HG03060 (cell line): ENCODE data around the gene MAT1A.
"Not testable (repeated sequence)": the region's sequence is repeated elsewhere in the genome, so short reads cannot be mapped to it uniquely, and the experiment has no call there.

ENCODE experiments used
- ATAC-seq: cut with Tn5 transposase; IDR thresholded peaks from one replicate; pipeline ENCODE4 v1.9.1; 2021; ENCODE audit warnings: low read depth, moderate number of reproducible peaks; ENCODE audit not compliant: unreplicated experiment

MAT1A gene

GRCh38 chr10:80289451-80290287 lies at the start of gene MAT1A:
Gene MAT1A (minus strand): TSS chr10:80289658. CDS start chr10:80289423, 235 bp downstream.
- no peak for ATAC-seq

- no peak for ATAC-seq
Observed at GRCh38 chr10:80333983-80334382, 44.5 kb upstream of the MAT1A start.

- no peak for ATAC-seq
Observed at GRCh38 chr10:80324891-80325364, 35.5 kb upstream of the MAT1A start.

- ATAC-seq: no peak
Observed at GRCh38 chr10:80324086-80324485, 34.6 kb upstream of the MAT1A start.

GRCh38 chr10:80323311-80323710 lies 33.9 kb upstream of the MAT1A start:
- no peak for ATAC-seq

- ATAC-seq: no peak
Observed at GRCh38 chr10:80322711-80323110, 33.3 kb upstream of the MAT1A start.

- ATAC-seq: no peak
Observed at GRCh38 chr10:80322158-80322557, 32.7 kb upstream of the MAT1A start.

- no peak for ATAC-seq
Observed at GRCh38 chr10:80321183-80321582, 31.7 kb upstream of the MAT1A start.

- ATAC-seq: no peak
Observed at GRCh38 chr10:80320377-80320776, 30.9 kb upstream of the MAT1A start.

- ATAC-seq: no peak
Observed at GRCh38 chr10:80319725-80320290, 30.4 kb upstream of the MAT1A start.

- ATAC-seq: no peak
Observed at GRCh38 chr10:80319318-80319717, 29.9 kb upstream of the MAT1A start.

- no peak for ATAC-seq
Observed at GRCh38 chr10:80318742-80319141, 29.3 kb upstream of the MAT1A start.

- no peak for ATAC-seq
Observed at GRCh38 chr10:80315391-80315790, 25.9 kb upstream of the MAT1A start.

GRCh38 chr10:80313523-80313922 lies 24.1 kb upstream of the MAT1A start:
- no peak for ATAC-seq

GRCh38 chr10:80305989-80306388 lies 16.5 kb upstream of the MAT1A start:
- not testable (repeated sequence) for ATAC-seq

GRCh38 chr10:80296942-80297341 lies 7.5 kb upstream of the MAT1A start:
- no peak for ATAC-seq

GRCh38 chr10:80292607-80293239 lies 3.3 kb upstream of the MAT1A start:
- ATAC-seq: no peak

- no peak for ATAC-seq
Observed at GRCh38 chr10:80290474-80291220, 1.2 kb upstream of the MAT1A start.

GRCh38 chr10:80288849-80289248 lies 609 bp downstream of the MAT1A start:
- no peak for ATAC-seq

- ATAC-seq: no peak
Observed at GRCh38 chr10:80284522-80284921, 4.9 kb downstream of the MAT1A start.
